ENCODE measurements around the gene LMBRD2. TPM values are rescaled to one million over a fixed set of nuclear protein-coding genes. Genes with fewer than 3 reads are reported as not detected.

Gene LMBRD2
- total RNA-seq, 3 donors from 2014 or later = 11.0 to 19.3 (median 13.1) TPM

DNA sequence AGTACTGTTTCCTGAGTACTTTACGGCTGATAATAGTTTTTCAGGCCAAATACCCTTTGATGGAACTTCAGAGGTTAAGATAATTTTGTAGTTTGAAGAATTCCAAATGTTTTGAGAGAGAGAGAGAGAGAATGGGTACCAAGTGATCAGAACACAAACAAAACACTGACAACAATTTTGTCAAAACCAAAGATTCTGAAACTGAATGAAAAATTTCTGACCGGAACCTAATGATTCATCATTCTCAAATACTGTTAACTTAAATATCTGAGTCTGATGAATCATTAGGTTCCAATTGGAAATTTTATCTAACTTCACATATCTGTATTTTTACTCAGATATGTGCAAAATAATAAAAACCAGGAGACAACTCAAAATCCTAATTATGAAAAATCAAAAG lies 4.0 kb downstream of the LMBRD2 start:
- Histone ChIP-seq H3K4me3 (no peak overlapping the region), H3K27ac (no peak overlapping the region), H3K36me3 (no peaks in the 10 kb centered on the region), H3K27me3 (no peaks in the 10 kb centered on the region), H3K4me1 (peaks cover 0 to 9% of the 10 kb centered on the region in 2 donors), H3K9me3 (no peaks in the 10 kb centered on the region)
- TF ChIP-seq, protein P1, sequence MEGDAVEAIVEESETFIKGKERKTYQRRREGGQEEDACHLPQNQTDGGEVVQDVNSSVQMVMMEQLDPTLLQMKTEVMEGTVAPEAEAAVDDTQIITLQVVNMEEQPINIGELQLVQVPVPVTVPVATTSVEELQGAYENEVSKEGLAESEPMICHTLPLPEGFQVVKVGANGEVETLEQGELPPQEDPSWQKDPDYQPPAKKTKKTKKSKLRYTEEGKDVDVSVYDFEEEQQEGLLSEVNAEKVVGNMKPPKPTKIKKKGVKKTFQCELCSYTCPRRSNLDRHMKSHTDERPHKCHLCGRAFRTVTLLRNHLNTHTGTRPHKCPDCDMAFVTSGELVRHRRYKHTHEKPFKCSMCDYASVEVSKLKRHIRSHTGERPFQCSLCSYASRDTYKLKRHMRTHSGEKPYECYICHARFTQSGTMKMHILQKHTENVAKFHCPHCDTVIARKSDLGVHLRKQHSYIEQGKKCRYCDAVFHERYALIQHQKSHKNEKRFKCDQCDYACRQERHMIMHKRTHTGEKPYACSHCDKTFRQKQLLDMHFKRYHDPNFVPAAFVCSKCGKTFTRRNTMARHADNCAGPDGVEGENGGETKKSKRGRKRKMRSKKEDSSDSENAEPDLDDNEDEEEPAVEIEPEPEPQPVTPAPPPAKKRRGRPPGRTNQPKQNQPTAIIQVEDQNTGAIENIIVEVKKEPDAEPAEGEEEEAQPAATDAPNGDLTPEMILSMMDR (IDR thresholded peaks at IDR 0.05) = no peak
- TF ChIP-seq POLR2AphosphoS5 (IDR thresholded peaks at IDR 0.05) = no peak
- intact Hi-C loops (cut with DNase I; ENCODE audit: low total_unique reads) = no loop called here
- DNase-seq (ENCODE audit: low spot score in 2 of 2) = no peak

DNA sequence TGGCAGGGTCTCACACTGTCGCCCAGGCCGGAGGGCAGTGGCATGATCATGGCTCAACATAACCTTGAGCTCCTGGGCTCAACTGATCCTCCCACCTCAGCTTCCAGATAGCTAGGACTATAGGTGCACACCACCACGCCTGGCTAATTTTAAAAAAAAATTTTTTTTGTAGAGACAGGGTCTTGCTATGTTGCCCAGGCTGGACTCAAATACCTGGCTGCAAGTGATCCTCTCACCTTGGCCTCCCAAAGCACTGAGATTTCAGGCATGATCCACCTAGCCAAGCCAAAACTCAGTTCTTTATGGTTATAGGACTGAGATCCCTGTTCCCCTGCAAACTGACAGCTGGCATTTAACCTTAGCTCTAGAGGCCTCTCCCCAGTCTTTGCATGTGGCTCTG lies 5.3 kb downstream of the LMBRD2 start:
- H3K27ac ChIP-seq = no peak overlapping the region
- intact Hi-C loops (cut with DNase I; ENCODE audit: low total_unique reads) = no loop called here
- H3K36me3 ChIP-seq = no peaks in the 10 kb centered on the region

DNA sequence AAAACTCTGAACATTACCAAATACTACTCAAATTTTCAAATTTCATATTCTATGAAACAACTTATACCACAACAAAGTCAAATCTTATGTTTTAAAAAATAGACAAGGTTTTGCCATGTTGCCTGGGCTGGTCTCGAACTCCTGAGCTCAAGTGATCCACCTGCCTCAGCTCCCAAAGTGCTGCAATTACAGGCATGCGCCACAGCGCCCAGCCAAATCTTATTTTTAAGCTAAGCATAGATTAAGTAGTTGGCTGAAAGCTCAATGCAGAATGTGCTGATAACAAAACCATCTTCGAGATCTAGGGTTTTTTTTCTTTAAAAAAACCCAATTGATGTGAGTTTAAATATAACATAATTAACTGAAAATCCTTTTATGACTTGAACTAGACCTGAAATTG lies 6.4 kb downstream of the LMBRD2 start:
- no peak for TF ChIP-seq POLR2AphosphoS5 (IDR thresholded peaks at IDR 0.05)
- TF ChIP-seq, protein P1 (IDR thresholded peaks at IDR 0.05) = no peak
- TF ChIP-seq POLR2A (IDR thresholded peaks at IDR 0.05) = no peak
- H3K27me3 ChIP-seq = no peaks in the 10 kb centered on the region
- H3K27ac ChIP-seq = no peak overlapping the region
- intact Hi-C loops (cut with DNase I; ENCODE audit: low total_unique reads) = no loop called here
- H3K4me1 ChIP-seq = peaks cover 0 to 4% of the 10 kb centered on the region in 2 donors
- H3K36me3 ChIP-seq = no peaks in the 10 kb centered on the region
- H3K4me3 ChIP-seq = no peak overlapping the region
- DNase-seq (ENCODE audit: low spot score in 2 of 2) = no peak
- H3K9me3 ChIP-seq = no peaks in the 10 kb centered on the region

More for the DNA sequence above, 5.3 kb downstream of the LMBRD2 start:
- no peak for TF ChIP-seq POLR2AphosphoS5 (IDR thresholded peaks at IDR 0.05)
- TF ChIP-seq POLR2A (IDR thresholded peaks at IDR 0.05) = no peak
- TF ChIP-seq, protein P1 (IDR thresholded peaks at IDR 0.05) = no peak
- H3K4me3 ChIP-seq = no peak overlapping the region
- H3K9me3 ChIP-seq = no peaks in the 10 kb centered on the region
- no peaks in the 10 kb centered on the region for H3K27me3 ChIP-seq
- no peak for DNase-seq (ENCODE audit: low spot score in 2 of 2)
- H3K4me1 ChIP-seq = peaks cover 0 to 9% of the 10 kb centered on the region in 2 donors

DNA sequence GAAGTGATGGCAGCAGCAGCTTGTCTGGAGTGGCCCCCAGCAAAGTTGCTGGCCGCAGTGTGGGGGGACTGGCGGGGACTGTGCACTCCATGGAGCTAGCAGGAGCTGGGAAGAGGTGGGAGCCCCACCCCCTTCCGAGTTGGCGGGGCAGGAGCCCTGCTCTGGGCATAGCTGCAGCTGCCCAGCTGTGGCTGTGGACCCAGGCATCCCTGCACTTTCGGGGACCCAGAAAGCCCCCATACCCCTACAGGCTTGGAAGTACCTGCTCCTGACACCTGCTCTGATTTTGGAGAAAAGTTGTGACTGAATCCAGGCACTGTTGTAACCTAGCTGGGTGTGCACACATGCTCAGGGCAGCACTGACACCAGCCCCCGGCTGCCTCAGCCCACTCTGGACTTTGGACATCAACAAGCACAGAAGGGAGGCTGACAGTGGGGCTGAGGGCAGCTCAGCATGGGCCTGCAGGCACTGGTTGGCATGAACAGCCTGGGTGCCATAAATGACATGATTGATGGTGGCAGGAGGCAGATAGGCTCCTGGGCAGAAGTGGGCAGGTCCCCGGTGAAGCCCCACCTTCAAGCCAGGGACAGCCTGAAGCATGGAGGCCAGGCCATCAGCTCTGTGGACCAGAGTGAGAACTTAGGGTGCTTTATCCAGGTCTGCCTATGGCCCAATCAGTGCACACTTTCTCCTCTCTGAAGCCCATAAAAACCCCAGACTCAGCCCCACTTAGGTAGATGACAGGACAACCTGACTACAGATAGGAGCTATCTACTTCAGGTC lies 12.6 kb downstream of the LMBRD2 start:
- H3K36me3 ChIP-seq = no peaks in the 10 kb centered on the region

DNA sequence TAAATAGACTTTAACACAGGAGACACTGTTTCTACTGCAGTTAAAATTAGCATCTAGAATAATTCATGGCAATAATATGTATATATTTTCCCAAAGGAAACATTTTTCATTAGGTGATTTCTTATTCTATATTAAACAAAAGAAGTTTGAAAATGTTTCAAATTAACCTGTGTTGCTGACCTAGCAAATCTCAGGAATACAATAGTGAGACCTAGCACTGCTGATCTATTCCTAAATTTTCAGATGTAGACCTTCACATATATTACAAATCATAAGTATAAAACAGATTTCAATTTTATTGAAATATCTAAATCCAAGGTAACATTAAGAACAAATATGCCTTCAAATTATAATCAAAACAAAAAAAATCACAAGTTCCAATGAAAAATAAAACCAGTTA lies 15.1 kb downstream of the LMBRD2 start:
- TF ChIP-seq, protein P1 (IDR thresholded peaks at IDR 0.05) = no peak
- no peak for TF ChIP-seq POLR2A (IDR thresholded peaks at IDR 0.05)
- no peak for TF ChIP-seq POLR2AphosphoS5 (IDR thresholded peaks at IDR 0.05)
- no peak for DNase-seq (ENCODE audit: low spot score in 2 of 2)
- H3K27ac ChIP-seq = no peak overlapping the region
- intact Hi-C loops (cut with DNase I; ENCODE audit: low total_unique reads) = no loop called here
- no peaks in the 10 kb centered on the region for H3K27me3 ChIP-seq
- no peaks in the 10 kb centered on the region for H3K4me1 ChIP-seq
- no peak overlapping the region for H3K4me3 ChIP-seq
- H3K9me3 ChIP-seq = peaks cover 0 to 9% of the 10 kb centered on the region in 2 donors
- H3K36me3 ChIP-seq = peaks cover 7% of the 10 kb centered on the region

More for the DNA sequence above, 12.6 kb downstream of the LMBRD2 start:
- Histone ChIP-seq H3K27me3 (no peaks in the 10 kb centered on the region), H3K9me3 (peaks cover 0 to 9% of the 10 kb centered on the region in 2 donors), H3K27ac (no peak overlapping the region), H3K4me1 (no peaks in the 10 kb centered on the region), H3K4me3 (no peak overlapping the region)
- intact Hi-C loops (cut with DNase I; ENCODE audit: low total_unique reads) = no loop called here
- TF ChIP-seq, protein P1 (IDR thresholded peaks at IDR 0.05) = no peak
- TF ChIP-seq POLR2AphosphoS5 (IDR thresholded peaks at IDR 0.05) (no peak), POLR2A (IDR thresholded peaks at IDR 0.05) (no peak)
- DNase-seq (ENCODE audit: low spot score in 2 of 2) = no peak
